Mesenchymal stem cell (in vitro differentiated cells and primary cell): ENCODE results near the gene DDX41.

Experiments
- DNase-seq: peaks from one replicate; pipeline ENCODE4 v3.0.0-alpha.2; 2013
- H2AFZ ChIP-seq: one replicate; pipeline ENCODE4 v1.6.1; 2013; ENCODE audit warnings: low read depth, mild to moderate bottlenecking, control low read depth, inconsistent platforms, low read length, moderate library complexity
- H2AK5ac ChIP-seq: 2 replicates; pipeline ENCODE4 v1.6.1; 2013; ENCODE audit warnings: low read length, moderate library complexity, mild to moderate bottlenecking, inconsistent platforms; ENCODE audit not compliant: severe bottlenecking
- H2BK120ac ChIP-seq: one replicate; pipeline ENCODE4 v1.6.1; 2013; ENCODE audit warnings: low read depth, mild to moderate bottlenecking, inconsistent platforms, low read length, moderate library complexity
- H2BK12ac ChIP-seq, 2 experiments: one replicate each; pipeline ENCODE4 v1.6.1; 2013; ENCODE audit warnings: inconsistent platforms in 2 of 2, low read length in 2 of 2, mild to moderate bottlenecking in 2 of 2, moderate library complexity in 2 of 2, control low read depth in 1 of 2
- H2BK15ac ChIP-seq: one replicate; pipeline ENCODE4 v1.6.1; 2013; ENCODE audit warnings: mild to moderate bottlenecking, low read depth, inconsistent platforms; ENCODE audit not compliant: poor library complexity, severe bottlenecking
- H2BK5ac ChIP-seq: 2 replicates; pipeline ENCODE4 v1.6.1; 2013; ENCODE audit warnings: low read depth, mild to moderate bottlenecking, low read length, control low read depth, inconsistent platforms; ENCODE audit not compliant: poor library complexity, severe bottlenecking
- H3K14ac ChIP-seq, 2 experiments: one replicate each; pipeline ENCODE4 v1.6.1; 2013; ENCODE audit warnings: inconsistent platforms in 2 of 2, low read length in 2 of 2, control low read depth in 1 of 2, mild to moderate bottlenecking in 1 of 2, moderate library complexity in 1 of 2
- H3K18ac ChIP-seq, 2 experiments: one replicate each; pipeline ENCODE4 v1.6.1; 2013; ENCODE audit warnings: inconsistent platforms in 2 of 2, low read length in 2 of 2, control low read depth in 1 of 2, low read depth in 1 of 2, mild to moderate bottlenecking in 1 of 2
- H3K23ac ChIP-seq, 2 experiments: one replicate each; pipeline ENCODE4 v1.6.1; 2013; ENCODE audit warnings: inconsistent platforms in 2 of 2, low read length in 2 of 2, mild to moderate bottlenecking in 2 of 2, moderate library complexity in 2 of 2, control low read depth in 1 of 2
- H3K27ac ChIP-seq: 2 replicates; pipeline ENCODE4 v1.5.1; 2013; ENCODE audit warnings: mild to moderate bottlenecking, moderate library complexity, low read length, control low read depth, inconsistent platforms; ENCODE audit not compliant: poor library complexity, severe bottlenecking
- H3K27me3 ChIP-seq, 2 experiments: 2 replicates each; pipeline versions ENCODE4 v1.6.1 to v1.7.0; 2013; ENCODE audit warnings: low read length in 2 of 2, mild to moderate bottlenecking in 2 of 2, moderate library complexity in 2 of 2, control low read depth in 1 of 2, inconsistent platforms in 1 of 2; ENCODE audit not compliant: control insufficient read depth in 1 of 2, insufficient read depth in 1 of 2
- H3K36me3 ChIP-seq, 2 experiments: 2 replicates each; pipeline versions ENCODE4 v1.6.1 to v1.7.0; 2013; ENCODE audit warnings: low read length in 2 of 2, control low read depth in 1 of 2, inconsistent platforms in 1 of 2, low read depth in 1 of 2, mild to moderate bottlenecking in 1 of 2; ENCODE audit not compliant: insufficient read depth in 2 of 2, control insufficient read depth in 1 of 2
- H3K4ac ChIP-seq, 2 experiments: one replicate each; pipeline ENCODE4 v1.6.1; 2013; ENCODE audit warnings: inconsistent platforms in 2 of 2, low read length in 2 of 2, mild to moderate bottlenecking in 2 of 2, moderate library complexity in 2 of 2, control low read depth in 1 of 2, low read depth in 1 of 2
- H3K4me1 ChIP-seq: 2 replicates; pipeline ENCODE4 v1.6.1; 2013; ENCODE audit warnings: low read depth, low read length, control low read depth; ENCODE audit not compliant: control insufficient read depth, insufficient read depth
- H3K4me2 ChIP-seq: 2 replicates; pipeline ENCODE4 v1.6.1; 2013; ENCODE audit warnings: low read length, mild to moderate bottlenecking, inconsistent platforms; ENCODE audit not compliant: poor library complexity, severe bottlenecking
- H3K4me3 ChIP-seq, 2 experiments: 2 replicates each; pipeline versions ENCODE4 v1.5.1 to v1.7.0; 2013; ENCODE audit warnings: low read length in 2 of 2, mild to moderate bottlenecking in 2 of 2, control low read depth in 1 of 2, low read depth in 1 of 2; ENCODE audit not compliant: insufficient read depth in 1 of 2
- H3K79me1 ChIP-seq: replicated peaks from 2 replicates; pipeline ENCODE4 v1.6.1; 2013; ENCODE audit warnings: mild to moderate bottlenecking, control low read depth, low read length, inconsistent platforms; ENCODE audit not compliant: poor library complexity, severe bottlenecking
- H3K9ac ChIP-seq: 2 replicates; pipeline ENCODE4 v1.7.0; 2013; ENCODE audit warnings: mild to moderate bottlenecking, low read length, moderate library complexity
- H3K9me3 ChIP-seq: 2 replicates; pipeline ENCODE4 v1.7.0; 2013; ENCODE audit warnings: mild to moderate bottlenecking, low read length; ENCODE audit not compliant: control insufficient read depth
- H4K8ac ChIP-seq: one replicate; pipeline ENCODE4 v1.6.1; 2013; ENCODE audit warnings: inconsistent platforms, mild to moderate bottlenecking, low read length, moderate library complexity
- H4K91ac ChIP-seq: one replicate; pipeline ENCODE4 v1.6.1; 2013; ENCODE audit warnings: mild to moderate bottlenecking, low read length, inconsistent platforms
- WGBS: methylation state at CpG from one replicate; pipeline ENCODE4 v1.1.7; 2013; ENCODE audit warnings: mixed read lengths; 5-methylcytosine and 5-hydroxymethylcytosine counted together

Gene DDX41

GRCh38 chr5:177475563-177476427 lies 41.0 kb downstream of the DDX41 start:
- Histone ChIP-seq H2BK120ac (no peak overlapping the region), H3K4me3 (no peak overlapping the region), H3K18ac (no peak overlapping the region), H3K9ac (no peak overlapping the region), H3K9me3 (no peaks in the 10 kb centered on the region), H2AK5ac (no peak overlapping the region), H2BK5ac (no peak overlapping the region), H3K23ac (no peak overlapping the region), H3K14ac (no peak overlapping the region), H3K79me1 (no peaks in the 10 kb centered on the region), H3K36me3 (peaks cover 1 to 23% of the 10 kb centered on the region in 2 experiments), H3K27me3 (no peaks in the 10 kb centered on the region), H4K8ac (no peak overlapping the region), H4K91ac (no peak overlapping the region), H3K27ac (no peak overlapping the region), H2AFZ (no peak overlapping the region), H3K4ac (no peak overlapping the region), H2BK12ac (no peak overlapping the region), H3K4me1 (peaks cover 56% of the 10 kb centered on the region), H2BK15ac (no peak overlapping the region), H3K4me2 (no peak overlapping the region)
- DNase-seq, result peak; percentile 26
- WGBS, result 85% methylated on average over 10 of the region's 11 CpGs

GRCh38 chr5:177474846-177475562 lies 41.8 kb downstream of the DDX41 start:
- Histone ChIP-seq H3K27ac (no peak overlapping the region), H2BK5ac (no peak overlapping the region), H2BK120ac (no peak overlapping the region), H3K4me1 (peaks cover 62% of the 10 kb centered on the region), H3K23ac (no peak overlapping the region), H2BK12ac (peak overlapping the region in 1 of 2 experiments; percentile 3), H3K9ac (no peak overlapping the region), H3K18ac (no peak overlapping the region), H3K27me3 (no peaks in the 10 kb centered on the region), H2BK15ac (peak overlapping the region; percentile 75), H4K91ac (no peak overlapping the region), H3K36me3 (peaks cover 7 to 31% of the 10 kb centered on the region in 2 experiments), H3K14ac (no peak overlapping the region), H3K4me2 (no peak overlapping the region), H3K4ac (no peak overlapping the region), H3K4me3 (no peak overlapping the region), H2AFZ (no peak overlapping the region), H2AK5ac (no peak overlapping the region), H4K8ac (no peak overlapping the region), H3K9me3 (no peaks in the 10 kb centered on the region), H3K79me1 (no peaks in the 10 kb centered on the region)
- peak; percentile 38 for DNase-seq
- 83% methylated on average over 3 of the region's 4 CpGs for WGBS

GRCh38 chr5:177474002-177474476 lies 42.7 kb downstream of the DDX41 start:
- Histone ChIP-seq H2BK15ac (peak overlapping the region; percentile 26), H3K18ac (peak overlapping the region in 1 of 2 experiments; percentile 23), H4K91ac (peak overlapping the region; percentile 27), H4K8ac (peak overlapping the region; percentile 52), H2BK12ac (peak overlapping the region; percentile 55 to 91), H2AFZ (peak overlapping the region; percentile 14), H2AK5ac (peak overlapping the region; percentile 79), H3K14ac (peak overlapping the region in 1 of 2 experiments; percentile 35), H3K4ac (peak overlapping the region; percentile 33 to 35), H3K27ac (peak overlapping the region; percentile 33), H3K4me2 (no peak overlapping the region), H3K27me3 (no peaks in the 10 kb centered on the region), H3K9me3 (no peaks in the 10 kb centered on the region), H3K23ac (no peak overlapping the region), H2BK120ac (peak overlapping the region; percentile 74), H3K36me3 (peaks cover 7 to 32% of the 10 kb centered on the region in 2 experiments), H3K4me1 (peaks cover 62% of the 10 kb centered on the region), H3K9ac (peak overlapping the region; percentile 30), H3K4me3 (no peak overlapping the region), H2BK5ac (no peak overlapping the region), H3K79me1 (no peaks in the 10 kb centered on the region)
- WGBS, result 42% methylated on average over 7 of the region's 7 CpGs
- DNase-seq, result peak; percentile 43
